H1 (cell line): ENCODE measurements around the gene CSN3. TPM values are rescaled to one million over a fixed set of nuclear protein-coding genes. Genes with fewer than 3 reads are reported as not detected.

Experiments used
- CREB1 ChIP-seq: IDR thresholded peaks from 2 replicates; pipeline ENCODE4 v1.6.1; 2012; ENCODE audit warnings: inconsistent platforms
- CTCF ChIP-seq, 3 experiments: IDR thresholded peaks; 1 replicate in 2 of 3; 2 replicates in 1 of 3; pipeline versions ENCODE4 v1.5.1 to v1.6.1; 2011; ENCODE audit warnings: low read length in 3 of 3, mild to moderate bottlenecking in 3 of 3, inconsistent platforms in 2 of 3, low read depth in 1 of 3, moderate library complexity in 1 of 3; ENCODE audit not compliant: insufficient read depth in 1 of 3; ENCODE audit errors: control extremely low read depth in 1 of 3
- NANOG ChIP-seq: IDR thresholded peaks from 2 replicates; pipeline ENCODE4 v1.6.1; 2011; ENCODE audit warnings: low read length, low read depth, mild to moderate bottlenecking, inconsistent platforms; ENCODE audit not compliant: insufficient read depth, poor library complexity, severe bottlenecking
- RAD21 ChIP-seq, 2 experiments: IDR thresholded peaks in 1 of 2; conservative IDR thresholded peaks in 1 of 2; 2 replicates each; pipeline ENCODE4 v1.6.1; 2011; ENCODE audit warnings: low read depth in 2 of 2, low read length in 2 of 2, improper control_type of control experiment in 1 of 2, inconsistent platforms in 1 of 2, mild to moderate bottlenecking in 1 of 2, moderate library complexity in 1 of 2
- RBBP5 ChIP-seq: IDR thresholded peaks from 2 replicates; pipeline ENCODE4 v1.7.1; 2012; ENCODE audit warnings: low read depth, mild to moderate bottlenecking, inconsistent platforms, low read length, moderate library complexity, borderline replicate concordance
- TEAD4 ChIP-seq: IDR thresholded peaks from 2 replicates; pipeline ENCODE4 v1.6.1; 2012; ENCODE audit warnings: low read depth, low read length, inconsistent platforms, mixed read lengths
- polyA plus RNA-seq, 7 experiments: library from polyadenylated mRNA; depleted of rRNA in 3 of 7; stranded (reverse) in 5 of 7; unstranded in 2 of 7; fragments of >200 nt in 5 of 7; fragments of 200-250 nt in 2 of 7; gene quantifications; 1 replicate in 5 of 7; 2 replicates in 1 of 7; 4 replicates in 1 of 7; pipeline versions ENCODE4 v1.2.1 to v1.2.3, GENCODE V29; 2011 to 2013; ENCODE audit warnings: missing spikeins in 2 of 7, mixed read lengths in 2 of 7
- total RNA-seq: library from RNA; stranded (reverse); fragmentation: NEBNext Ultra II Directional; extraction: Animal tissue kit (Norgen Biotek cat#: 25700); gene quantifications from 2 replicates; pipeline ENCODE4 v1.2.1, GENCODE V29; 2021

CSN3 gene
- total and polyA plus RNA-seq, 2 of the 8 experiments (the other 6 are each of a cell fraction or from before 2014, with no cell fraction given) = not detected

GRCh38 chr4:70277121-70277520, 34.7 kb downstream of the CSN3 start (continued):
- no peak for TF ChIP-seq CTCF (IDR thresholded peaks at IDR 0.05; ENCODE audit: control extremely low read depth in 1 of 3, insufficient read depth in 1 of 3, low read depth in 1 of 3, low read length in 3 of 3)
- TF ChIP-seq TEAD4 = no peak
- TF ChIP-seq NANOG = no peak
- TF ChIP-seq RAD21 (IDR thresholded peaks at IDR 0.05 in 1 of 2, conservative IDR thresholded peaks at IDR 0.05 in 1 of 2; ENCODE audit: low read depth in 2 of 2, low read length in 2 of 2) = no peak
- TF ChIP-seq RBBP5 = no peak
- no peak for TF ChIP-seq CREB1
